Measurements from ENCODE around the gene ARMC6. TPM values are rescaled to one million over a fixed set of nuclear protein-coding genes. Genes with fewer than 3 reads are reported as not detected.

The ARMC6 gene
- total RNA-seq, 1 donor from 2014 or later, result 78.2 TPM

DNA sequence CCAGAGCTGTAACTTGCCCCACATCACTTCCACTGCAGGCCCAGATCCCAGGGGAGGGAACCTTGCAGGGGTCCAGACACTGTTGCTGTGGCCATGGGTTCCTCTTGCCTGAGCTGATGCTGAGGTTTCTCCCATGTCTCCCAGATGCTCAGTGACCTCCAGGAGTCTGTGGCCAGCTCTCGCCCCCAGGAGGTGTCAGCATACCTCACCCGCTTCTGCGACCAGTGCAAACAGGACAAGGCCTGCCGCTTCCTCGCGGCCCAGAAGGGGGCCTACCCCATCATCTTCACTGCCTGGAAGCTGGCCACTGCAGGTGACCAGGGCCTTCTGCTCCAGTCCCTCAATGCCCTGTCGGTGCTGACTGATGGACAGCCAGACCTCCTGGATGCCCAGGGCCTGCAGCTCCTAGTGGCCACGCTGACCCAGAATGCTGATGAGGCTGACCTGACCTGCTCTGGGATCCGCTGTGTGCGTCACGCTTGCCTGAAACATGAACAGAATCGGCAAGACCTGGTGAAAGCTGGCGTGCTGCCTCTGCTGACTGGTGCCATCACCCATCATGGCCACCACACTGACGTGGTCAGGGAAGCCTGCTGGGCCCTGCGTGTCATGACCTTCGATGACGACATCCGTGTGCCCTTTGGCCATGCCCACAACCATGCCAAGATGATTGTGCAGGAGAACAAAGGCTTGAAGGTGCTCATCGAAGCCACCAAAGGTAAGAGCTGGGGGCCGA is 18.2 kb downstream of the ARMC6 start:
- TF ChIP-seq, protein P1, sequence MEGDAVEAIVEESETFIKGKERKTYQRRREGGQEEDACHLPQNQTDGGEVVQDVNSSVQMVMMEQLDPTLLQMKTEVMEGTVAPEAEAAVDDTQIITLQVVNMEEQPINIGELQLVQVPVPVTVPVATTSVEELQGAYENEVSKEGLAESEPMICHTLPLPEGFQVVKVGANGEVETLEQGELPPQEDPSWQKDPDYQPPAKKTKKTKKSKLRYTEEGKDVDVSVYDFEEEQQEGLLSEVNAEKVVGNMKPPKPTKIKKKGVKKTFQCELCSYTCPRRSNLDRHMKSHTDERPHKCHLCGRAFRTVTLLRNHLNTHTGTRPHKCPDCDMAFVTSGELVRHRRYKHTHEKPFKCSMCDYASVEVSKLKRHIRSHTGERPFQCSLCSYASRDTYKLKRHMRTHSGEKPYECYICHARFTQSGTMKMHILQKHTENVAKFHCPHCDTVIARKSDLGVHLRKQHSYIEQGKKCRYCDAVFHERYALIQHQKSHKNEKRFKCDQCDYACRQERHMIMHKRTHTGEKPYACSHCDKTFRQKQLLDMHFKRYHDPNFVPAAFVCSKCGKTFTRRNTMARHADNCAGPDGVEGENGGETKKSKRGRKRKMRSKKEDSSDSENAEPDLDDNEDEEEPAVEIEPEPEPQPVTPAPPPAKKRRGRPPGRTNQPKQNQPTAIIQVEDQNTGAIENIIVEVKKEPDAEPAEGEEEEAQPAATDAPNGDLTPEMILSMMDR (IDR thresholded peaks at IDR 0.05; ENCODE audit: insufficient read depth, low read length, severe bottlenecking), result no peak
- DNase-seq (ENCODE audit: low read depth), result no peak
- Histone ChIP-seq H3K36me3 (ENCODE audit: control insufficient read depth, insufficient read depth, low read length) (peaks cover 25% of the 10 kb centered on the region), H3K4me3 (ENCODE audit: low read depth, low read length) (no peak overlapping the region), H3K27me3 (ENCODE audit: control insufficient read depth, insufficient read depth, low read length) (no peaks in the 10 kb centered on the region)
- FAIRE-seq, result no peak

DNA sequence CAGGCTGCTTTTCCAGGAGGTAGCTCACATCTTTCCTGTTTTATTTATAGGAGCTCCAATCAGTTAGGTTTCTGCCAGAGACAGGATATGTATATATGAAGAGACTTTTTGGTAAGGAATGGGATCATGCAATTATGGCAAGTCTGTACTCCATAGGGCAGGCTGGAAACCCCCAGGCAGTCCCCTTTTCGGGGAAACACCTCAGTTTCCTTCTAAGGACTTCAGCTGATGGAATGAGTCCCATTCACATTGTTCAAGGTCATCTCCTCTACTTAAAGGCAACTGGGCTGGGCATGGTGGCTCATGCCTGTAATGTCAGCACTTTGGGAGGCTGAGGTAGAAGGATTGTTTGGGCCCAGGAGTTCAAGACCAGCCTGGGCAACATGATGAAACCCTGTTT is 19.5 kb downstream of the ARMC6 start:
- FAIRE-seq (no peak), DNase-seq (ENCODE audit: low read depth) (no peak)
- Histone ChIP-seq H3K36me3 (ENCODE audit: control insufficient read depth, insufficient read depth, low read length) (peaks cover 35% of the 10 kb centered on the region), H3K4me3 (ENCODE audit: low read depth, low read length) (no peak overlapping the region), H3K27me3 (ENCODE audit: control insufficient read depth, insufficient read depth, low read length) (no peaks in the 10 kb centered on the region)
- TF ChIP-seq, protein P1 (IDR thresholded peaks at IDR 0.05; ENCODE audit: insufficient read depth, low read length, severe bottlenecking), result no peak

DNA sequence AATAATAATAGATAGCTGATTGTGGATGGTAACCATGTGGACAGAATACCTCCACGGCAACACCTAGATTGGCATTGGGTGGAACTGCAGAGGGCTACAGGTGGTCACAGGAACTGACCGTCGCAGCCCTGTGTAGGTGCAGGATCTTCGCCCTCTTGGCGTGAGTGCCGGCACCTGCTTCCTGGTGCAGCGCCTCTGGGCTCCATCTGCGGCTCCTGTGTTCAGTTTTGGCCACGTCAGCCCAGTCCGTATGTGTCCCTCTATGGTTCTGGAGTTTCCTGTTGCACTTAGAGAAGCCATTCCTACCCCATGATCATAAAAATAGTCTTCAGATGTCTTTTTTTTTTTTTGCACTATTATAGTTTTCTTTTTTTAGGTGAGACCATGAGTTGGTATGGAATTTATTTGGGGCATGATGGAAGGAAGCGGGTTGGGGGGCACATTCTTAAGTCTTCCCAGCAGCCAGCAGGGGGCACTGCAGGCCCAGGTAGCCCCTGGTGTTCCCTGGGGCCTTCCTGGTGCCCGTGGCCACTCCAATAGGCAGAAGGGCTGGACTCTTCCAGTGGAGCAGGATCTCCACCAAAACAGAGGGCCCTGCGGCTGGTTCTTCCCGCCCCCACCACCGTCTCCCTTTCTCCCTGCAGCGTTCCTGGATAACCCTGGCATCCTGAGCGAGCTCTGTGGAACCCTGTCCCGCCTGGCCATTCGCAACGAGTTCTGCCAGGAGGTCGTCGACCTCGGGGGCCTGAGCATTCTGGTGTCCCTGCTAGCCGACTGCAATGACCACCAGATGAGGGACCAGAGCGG is 20.3 kb downstream of the ARMC6 start:
- H3K4me3 ChIP-seq (ENCODE audit: low read depth, low read length), result no peak overlapping the region
- peaks cover 35% of the 10 kb centered on the region for H3K36me3 ChIP-seq (ENCODE audit: control insufficient read depth, insufficient read depth, low read length)
- H3K27me3 ChIP-seq (ENCODE audit: control insufficient read depth, insufficient read depth, low read length), result no peaks in the 10 kb centered on the region
- TF ChIP-seq, protein P1 (IDR thresholded peaks at IDR 0.05; ENCODE audit: insufficient read depth, low read length, severe bottlenecking), result peak; percentile 70
- FAIRE-seq (no peak), DNase-seq (ENCODE audit: low read depth) (no peak)

DNA sequence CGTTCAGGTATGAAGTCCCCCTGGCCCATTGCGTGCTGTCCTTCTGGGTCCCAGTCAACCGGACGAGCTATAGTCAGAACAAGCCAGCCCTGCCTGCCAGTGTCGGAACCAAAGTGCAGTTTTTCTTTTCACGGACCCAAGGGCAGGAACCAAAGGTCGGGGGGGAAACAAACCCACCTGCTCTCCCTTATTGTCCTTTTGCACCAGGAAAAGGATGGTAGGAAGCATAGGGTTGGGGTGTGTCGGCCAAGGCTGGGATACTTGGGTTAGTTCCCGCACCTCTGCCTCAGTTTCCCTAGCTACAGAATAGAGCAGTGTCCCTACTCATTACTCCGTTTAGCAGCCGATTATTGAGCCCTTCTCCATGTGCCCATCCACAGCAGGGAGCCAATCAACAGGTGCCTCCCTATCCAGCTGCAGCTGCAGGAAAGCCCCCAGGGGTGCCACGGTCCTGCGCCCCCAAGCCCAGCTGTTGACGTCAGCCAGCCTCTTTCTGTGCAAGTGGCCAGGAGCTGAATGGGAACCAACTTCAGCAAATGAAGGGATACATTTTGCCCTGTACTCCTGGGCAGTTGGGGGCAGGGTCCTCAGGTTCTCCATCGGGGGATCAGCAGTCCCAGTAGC is 21.0 kb downstream of the ARMC6 start:
- no peak overlapping the region for H3K4me3 ChIP-seq (ENCODE audit: low read depth, low read length)
- TF ChIP-seq, protein P1 (IDR thresholded peaks at IDR 0.05; ENCODE audit: insufficient read depth, low read length, severe bottlenecking), result no peak
- no peak for DNase-seq (ENCODE audit: low read depth)
- H3K36me3 ChIP-seq (ENCODE audit: control insufficient read depth, insufficient read depth, low read length), result peaks cover 40% of the 10 kb centered on the region
- no peak for FAIRE-seq
- H3K27me3 ChIP-seq (ENCODE audit: control insufficient read depth, insufficient read depth, low read length), result no peaks in the 10 kb centered on the region

DNA sequence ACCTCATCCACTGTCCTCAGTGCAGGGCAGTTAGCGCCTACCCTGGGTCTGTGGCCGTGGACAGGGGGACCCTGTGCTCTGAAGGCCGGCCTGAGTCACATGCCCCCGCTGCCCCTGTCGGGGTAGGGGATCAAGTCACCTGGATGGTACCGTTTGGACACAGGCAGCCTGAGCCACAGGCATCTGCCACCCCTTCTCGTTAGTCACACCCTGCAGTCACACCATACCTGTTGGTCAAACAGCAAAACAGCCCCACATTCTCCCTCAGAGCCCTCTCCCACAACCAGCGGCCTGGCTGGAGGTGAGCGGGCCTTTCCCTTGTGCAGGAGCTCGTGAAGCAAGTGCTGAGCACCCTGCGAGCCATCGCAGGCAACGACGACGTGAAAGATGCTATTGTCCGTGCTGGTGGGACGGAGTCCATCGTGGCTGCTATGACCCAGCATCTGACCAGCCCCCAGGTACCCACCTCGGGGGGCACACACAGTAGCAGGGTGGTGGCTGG is 21.6 kb downstream of the ARMC6 start:
- H3K27me3 ChIP-seq (ENCODE audit: control insufficient read depth, insufficient read depth, low read length), result no peaks in the 10 kb centered on the region
- TF ChIP-seq, protein P1 (IDR thresholded peaks at IDR 0.05; ENCODE audit: insufficient read depth, low read length, severe bottlenecking), result no peak
- peaks cover 40% of the 10 kb centered on the region for H3K36me3 ChIP-seq (ENCODE audit: control insufficient read depth, insufficient read depth, low read length)
- FAIRE-seq (no peak), DNase-seq (ENCODE audit: low read depth) (no peak)
- H3K4me3 ChIP-seq (ENCODE audit: low read depth, low read length), result no peak overlapping the region
